Daoy (cell line): Measurements from ENCODE around the gene KIFAP3. TPM values are rescaled to one million over a fixed set of nuclear protein-coding genes. Genes with fewer than 3 reads are reported as not detected.
"Not testable (repeated sequence)": the region's sequence is repeated elsewhere in the genome, so short reads cannot be mapped to it uniquely, and the experiment has no call there.

Experiments
- DNase-seq: peaks from one replicate; pipeline ENCODE4 v3.0.0-alpha.2; 2015; ENCODE audit warnings: low read depth
- total RNA-seq: library from RNA; depleted of rRNA; stranded (reverse); fragments of >200 nt; shearing (Covaris generic); gene quantifications from 2 replicates; pipeline ENCODE4 v1.2.3, GENCODE V29; 2014

Gene KIFAP3
- total RNA-seq, 1 experiment from 2014 or later: 21.9 TPM

GRCh38 chr1:169924829-169925228 is 149.7 kb downstream of the KIFAP3 start:
- no peak for DNase-seq

- no peak for DNase-seq
Measured at GRCh38 chr1:169924063-169924462, 150.4 kb downstream of the KIFAP3 start.

GRCh38 chr1:169921080-169921479 is 153.4 kb downstream of the KIFAP3 start:
- no peak for DNase-seq

- DNase-seq: no peak
Measured at GRCh38 chr1:169918927-169919326, 155.6 kb downstream of the KIFAP3 start.

- not testable (repeated sequence) for DNase-seq
Measured at GRCh38 chr1:169918220-169918619, 156.3 kb downstream of the KIFAP3 start.

- no peak for DNase-seq
Measured at GRCh38 chr1:169915150-169915549, 159.3 kb downstream of the KIFAP3 start.

- DNase-seq: no peak
Measured at GRCh38 chr1:169914531-169914930, 160.0 kb downstream of the KIFAP3 start.

GRCh38 chr1:169909499-169909898 is 165.0 kb downstream of the KIFAP3 start:
- DNase-seq: no peak

- no peak for DNase-seq
Measured at GRCh38 chr1:169906938-169907337, 167.6 kb downstream of the KIFAP3 start.

GRCh38 chr1:169904834-169905233 is 169.7 kb downstream of the KIFAP3 start:
- DNase-seq: no peak

- no peak for DNase-seq
Measured at GRCh38 chr1:169902751-169903150, 171.7 kb downstream of the KIFAP3 start.

- DNase-seq: no peak
Measured at GRCh38 chr1:169901115-169901514, 173.4 kb downstream of the KIFAP3 start.

GRCh38 chr1:169900571-169900970 is 173.9 kb downstream of the KIFAP3 start:
- DNase-seq: no peak

- no peak for DNase-seq
Measured at GRCh38 chr1:169899519-169900217, 174.8 kb downstream of the KIFAP3 start.

GRCh38 chr1:169896013-169896412 is 178.5 kb downstream of the KIFAP3 start:
- no peak for DNase-seq

- DNase-seq: no peak
Measured at GRCh38 chr1:169894424-169895145, 179.9 kb downstream of the KIFAP3 start.

- DNase-seq: peak; percentile 97
Measured at GRCh38 chr1:169893645-169894423, 180.7 kb downstream of the KIFAP3 start, which contains the start of gene SCYL3. Gene SCYL3, minus strand, starts transcription at chr1:169893896. Its CDS starts 5,056 bp downstream, at chr1:169888840.

- DNase-seq: peak; percentile 35
Measured at GRCh38 chr1:169892927-169893644, 181.4 kb downstream of the KIFAP3 start.

GRCh38 chr1:169892176-169892926 is 182.1 kb downstream of the KIFAP3 start:
- DNase-seq: no peak

- DNase-seq: no peak
Measured at GRCh38 chr1:169891539-169891885, 183.0 kb downstream of the KIFAP3 start.
